MCF 10A (cell line): Measurements from ENCODE around the gene ASAP3. TPM values are rescaled to one million over a fixed set of nuclear protein-coding genes. Genes with fewer than 3 reads are reported as not detected.
"Not testable (repeated sequence)": the region's sequence is repeated elsewhere in the genome, so short reads cannot be mapped to it uniquely, and the experiment has no call there.

ENCODE experiments used
- BruUV-seq: library from RNA; stranded (reverse); fragments of 400-500 nt; replicated peaks from 2 replicates; lab custom pipeline; 2021; lab: Mats Ljungman, UMichigan
- CTCF ChIA-PET: fragments of 300-600 bp; sonication (Branson Sonifier 250); formaldehyde crosslinking; extraction: SDS; loops from one replicate; lab custom pipeline; 2021; ENCODE audit warnings: antibody characterized with exemption, inconsistent platforms; lab: Yijun Ruan, JAX
- POLR2A ChIA-PET: fragments of 300-600, 350-650 bp; sonication (Branson Sonifier 250); formaldehyde crosslinking; extraction: SDS; loops from one replicate; lab custom pipeline; 2020; ENCODE audit warnings: antibody characterized with exemption, inconsistent platforms; lab: Yijun Ruan, JAX
- DNase-seq: peaks from one replicate; pipeline ENCODE4 v3.0.0-alpha.2; 2018; ENCODE audit not compliant: unreplicated experiment
- H3K27ac Mint-ChIP-seq: one replicate; pipeline ENCODE4 v1.8.0; 2022; ENCODE audit warnings: mild to moderate bottlenecking, low read depth, mixed read lengths; ENCODE audit not compliant: unreplicated experiment
- H3K27me3 Mint-ChIP-seq: one replicate; pipeline ENCODE4 v1.8.0; 2022; ENCODE audit warnings: mixed read lengths; ENCODE audit not compliant: insufficient read depth, unreplicated experiment
- H3K36me3 Mint-ChIP-seq: one replicate; pipeline ENCODE4 v1.8.0; 2022; ENCODE audit warnings: mild to moderate bottlenecking, moderate library complexity, mixed read lengths; ENCODE audit not compliant: insufficient read depth, unreplicated experiment
- H3K4me1 Mint-ChIP-seq: one replicate; pipeline ENCODE4 v1.8.0; 2022; ENCODE audit warnings: mixed read lengths; ENCODE audit not compliant: insufficient read depth, unreplicated experiment
- H3K4me3 Mint-ChIP-seq: one replicate; pipeline ENCODE4 v1.8.0; 2022; ENCODE audit warnings: mild to moderate bottlenecking, moderate library complexity, mixed read lengths; ENCODE audit not compliant: unreplicated experiment
- H3K9me3 Mint-ChIP-seq: one replicate; pipeline ENCODE4 v1.8.0; 2022; ENCODE audit warnings: mixed read lengths; ENCODE audit not compliant: unreplicated experiment
- intact Hi-C: fragments of 100-400 bp; cut with micrococcal nuclease; formaldehyde crosslinking; loops from 2 replicates; pipeline ENCODE4 v1.14.1; 2022
- total RNA-seq: library from RNA; stranded (reverse); gene quantifications from 2 replicates; pipeline ENCODE4 v1.2.3, GENCODE V29; 2022
- TF ChIP-seq, protein P1 (sequence below): fragments of 200-600 bp; IDR thresholded peaks from one replicate; pipeline ENCODE4 v1.8.0; 2022; ENCODE audit warnings: antibody characterized with exemption, mild to moderate bottlenecking; ENCODE audit not compliant: unreplicated experiment

ASAP3 gene
- total RNA-seq, 1 experiment from 2014 or later = 11.1 TPM

DNA sequence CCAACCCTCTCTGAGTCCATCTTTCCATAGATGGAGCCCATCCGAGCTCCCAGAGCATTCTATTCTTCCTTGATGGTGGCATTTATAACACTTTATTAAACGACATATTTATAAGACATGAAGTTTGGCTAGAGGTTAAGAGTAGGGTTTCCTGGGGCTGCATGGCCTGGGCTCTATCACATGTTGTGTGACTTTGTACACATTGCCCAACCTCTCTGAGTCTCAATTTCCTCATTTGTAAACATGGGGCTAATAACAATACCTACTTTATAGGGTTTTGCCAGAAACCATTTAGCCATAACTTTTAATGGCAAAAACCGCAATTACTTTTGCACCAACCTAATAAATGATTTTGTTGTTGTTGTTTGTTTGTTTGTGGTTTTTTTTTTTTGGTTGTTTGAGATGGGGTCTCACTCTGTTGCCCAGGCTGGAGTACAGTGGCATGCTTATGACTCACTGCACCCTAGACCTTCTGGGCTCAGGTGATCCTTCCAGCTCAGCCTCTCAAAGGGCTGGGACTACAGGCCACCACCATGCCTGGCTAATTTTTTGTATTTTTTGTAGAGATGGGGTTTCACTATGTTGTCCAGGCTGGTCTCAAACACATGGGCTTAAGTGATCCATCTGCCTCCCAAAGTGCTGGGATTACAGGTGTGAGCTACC, 13.9 kb upstream of the ASAP3 start:
- Mint-ChIP-seq H3K4me3 (no peak overlapping the region), H3K27ac (no peak overlapping the region), H3K9me3 (no peaks in the 10 kb centered on the region), H3K27me3 (no peaks in the 10 kb centered on the region), H3K36me3 (no peaks in the 10 kb centered on the region), H3K4me1 (no peaks in the 10 kb centered on the region)
- no TSS peak for BruUV-seq
- no peak for DNase-seq
- ChIA-PET CTCF (interaction anchor here (0.6 to 10.9 kb wide), 37 partner anchors 9 to 1977 kb away, joined by 3 to 178 read pairs (median 5); partner anchors contain the start of genes ASAP3, E2F2 and TCEA3), POLR2A (interaction anchor here (0.5 to 3.5 kb wide), 9 partner anchors 10 to 1749 kb away, joined by 3 to 26 read pairs (median 4); partner anchors contain the start of genes ASAP3, E2F2 and HNRNPR)
- TF ChIP-seq, protein P1, sequence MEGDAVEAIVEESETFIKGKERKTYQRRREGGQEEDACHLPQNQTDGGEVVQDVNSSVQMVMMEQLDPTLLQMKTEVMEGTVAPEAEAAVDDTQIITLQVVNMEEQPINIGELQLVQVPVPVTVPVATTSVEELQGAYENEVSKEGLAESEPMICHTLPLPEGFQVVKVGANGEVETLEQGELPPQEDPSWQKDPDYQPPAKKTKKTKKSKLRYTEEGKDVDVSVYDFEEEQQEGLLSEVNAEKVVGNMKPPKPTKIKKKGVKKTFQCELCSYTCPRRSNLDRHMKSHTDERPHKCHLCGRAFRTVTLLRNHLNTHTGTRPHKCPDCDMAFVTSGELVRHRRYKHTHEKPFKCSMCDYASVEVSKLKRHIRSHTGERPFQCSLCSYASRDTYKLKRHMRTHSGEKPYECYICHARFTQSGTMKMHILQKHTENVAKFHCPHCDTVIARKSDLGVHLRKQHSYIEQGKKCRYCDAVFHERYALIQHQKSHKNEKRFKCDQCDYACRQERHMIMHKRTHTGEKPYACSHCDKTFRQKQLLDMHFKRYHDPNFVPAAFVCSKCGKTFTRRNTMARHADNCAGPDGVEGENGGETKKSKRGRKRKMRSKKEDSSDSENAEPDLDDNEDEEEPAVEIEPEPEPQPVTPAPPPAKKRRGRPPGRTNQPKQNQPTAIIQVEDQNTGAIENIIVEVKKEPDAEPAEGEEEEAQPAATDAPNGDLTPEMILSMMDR = no peak
- intact Hi-C loops = loop anchor here (1.0 to 2.0 kb wide), 2 partner anchors 41 to 139 kb away; no protein-coding TSS in a partner anchor

GRCh38 chr1:23496490-23497181, 12.7 kb upstream of the ASAP3 start:
- DNase-seq = no peak
- no peaks in the 10 kb centered on the region for H3K9me3 Mint-ChIP-seq
- POLR2A ChIA-PET = interaction anchor here (0.6 to 3.5 kb wide), 8 partner anchors 12 to 432 kb away, joined by 3 to 26 read pairs (median 4); partner anchors contain the start of genes ASAP3, E2F2 and HNRNPR

GRCh38 chr1:23494836-23495235, 10.9 kb upstream of the ASAP3 start:
- DNase-seq, H3K36me3 Mint-ChIP-seq, H3K9me3 Mint-ChIP-seq, H3K4me1 Mint-ChIP-seq, intact Hi-C loops, H3K27ac Mint-ChIP-seq, BruUV-seq, H3K4me3 Mint-ChIP-seq: not testable (repeated sequence)
- H3K27me3 Mint-ChIP-seq = peaks cover 18% of the 10 kb centered on the region
- ChIA-PET CTCF (interaction anchor here (0.5 to 10.9 kb wide), 7 partner anchors 20 to 363 kb away, joined by 3 to 178 read pairs (median 4); no protein-coding TSS in a partner anchor), POLR2A (interaction anchor here (0.6 to 1.3 kb wide), 4 partner anchors 9 to 221 kb away, joined by 3 to 5 read pairs (median 4); no protein-coding TSS in a partner anchor)

More at GRCh38 chr1:23496490-23497181, 12.7 kb upstream of the ASAP3 start:
- BruUV-seq = no TSS peak
- intact Hi-C loops = loop anchor here (1.0 to 2.0 kb wide), 2 partner anchors 43 to 140 kb away; no protein-coding TSS in a partner anchor
- H3K27ac Mint-ChIP-seq = no peak overlapping the region
- no peaks in the 10 kb centered on the region for H3K36me3 Mint-ChIP-seq
- H3K27me3 Mint-ChIP-seq = peaks cover 5% of the 10 kb centered on the region
- H3K4me1 Mint-ChIP-seq = no peaks in the 10 kb centered on the region
- no peak overlapping the region for H3K4me3 Mint-ChIP-seq
- TF ChIP-seq, protein P1 = no peak
- CTCF ChIA-PET = interaction anchor here (0.6 to 10.9 kb wide), 44 partner anchors 8 to 915 kb away, joined by 3 to 178 read pairs (median 4); partner anchors contain the start of genes ASAP3, E2F2 and TCEA3

- peaks cover 18% of the 10 kb centered on the region for H3K27me3 Mint-ChIP-seq
- H3K4me1 Mint-ChIP-seq, POLR2A ChIA-PET, H3K36me3 Mint-ChIP-seq, H3K9me3 Mint-ChIP-seq, intact Hi-C loops, H3K4me3 Mint-ChIP-seq, H3K27ac Mint-ChIP-seq, DNase-seq, BruUV-seq: not testable (repeated sequence)
- CTCF ChIA-PET = interaction anchor here (10.9 kb wide), 1 partner anchor 47 kb away, joined by 178 read pairs; no protein-coding TSS in a partner anchor
Measured at GRCh38 chr1:23492776-23493175, 8.8 kb upstream of the ASAP3 start.
